Panc1 (cell line): ENCODE measurements around the gene RPRD1B. TPM values are rescaled to one million over a fixed set of nuclear protein-coding genes. Genes with fewer than 3 reads are reported as not detected.

Experiments used
- ATAC-seq: fragments of 200-7000 bp; cut with Tn5 transposase; 2 replicates; pipeline ENCODE4 v1.9.1; 2020; ENCODE audit warnings: mild to moderate bottlenecking, moderate library complexity
- BruUV-seq: library from RNA; stranded (reverse); fragments of 400-500 nt; replicated peaks from 2 replicates; lab custom pipeline; 2021; lab: Mats Ljungman, UMichigan
- CTCF ChIA-PET: fragments of 300-600 bp; sonication (Branson Sonifier 250); formaldehyde crosslinking; loops from one replicate; lab custom pipeline; 2022; ENCODE audit warnings: antibody characterized with exemption; lab: Charles Lee
- POLR2A ChIA-PET: fragments of 300-600 bp; sonication (Branson Sonifier 250); formaldehyde crosslinking; loops from one replicate; lab custom pipeline; 2022; ENCODE audit warnings: antibody characterized with exemption; lab: Charles Lee
- DNase-seq: peaks from one replicate; pipeline ENCODE4 v3.0.0-alpha.2; 2010; ENCODE audit warnings: low read depth, low spot score
- H3K27ac ChIP-seq: 2 replicates; pipeline ENCODE4 v1.5.1; 2011; ENCODE audit warnings: mild to moderate bottlenecking, low read length, inconsistent platforms
- H3K27me3 ChIP-seq: fragments of 200-500 bp; sonication (Bioruptor generic); 2 replicates; pipeline ENCODE4 v1.6.0; 2014; ENCODE audit warnings: low read length, inconsistent platforms; ENCODE audit not compliant: control insufficient read depth, insufficient read depth
- H3K36me3 ChIP-seq: fragments of 200-500 bp; sonication (Bioruptor generic); 2 replicates; pipeline ENCODE4 v1.5.1; 2014; ENCODE audit warnings: inconsistent platforms, mild to moderate bottlenecking, low read length, moderate library complexity; ENCODE audit not compliant: control insufficient read depth, insufficient read depth
- H3K4me1 ChIP-seq: 2 replicates; pipeline ENCODE4 v1.5.1; 2011; ENCODE audit warnings: inconsistent platforms, mild to moderate bottlenecking, low read length, moderate library complexity; ENCODE audit not compliant: control insufficient read depth, insufficient read depth
- H3K4me3 ChIP-seq, 2 experiments: 2 replicates each; pipeline ENCODE4 v1.5.1; 2011 to 2012; ENCODE audit warnings: low read depth in 2 of 2, low read length in 2 of 2, mild to moderate bottlenecking in 2 of 2, inconsistent platforms in 1 of 2, moderate library complexity in 1 of 2
- H3K9me3 ChIP-seq: fragments of 200-500 bp; sonication (Bioruptor generic); 2 replicates; pipeline ENCODE4 v1.5.1; 2014; ENCODE audit warnings: low read depth, mild to moderate bottlenecking, inconsistent platforms, low read length, moderate library complexity; ENCODE audit not compliant: control insufficient read depth, insufficient read depth
- CTCF ChIP-seq: fragments of 450-650 bp; IDR thresholded peaks from 2 replicates; pipeline ENCODE4 v1.5.1; 2017; ENCODE audit warnings: mild to moderate bottlenecking
- POLR2AphosphoS5 ChIP-seq: IDR thresholded peaks from 2 replicates; pipeline ENCODE4 v1.6.1; 2012; ENCODE audit warnings: mild to moderate bottlenecking, low read depth, low read length, moderate library complexity
- REST ChIP-seq, 2 experiments: IDR thresholded peaks; 2 replicates each; pipeline ENCODE4 v1.6.1; 2011 to 2012; ENCODE audit warnings: low read depth in 2 of 2, control low read depth in 1 of 2, low read length in 1 of 2, mild to moderate bottlenecking in 1 of 2, moderate library complexity in 1 of 2; ENCODE audit not compliant: insufficient read depth in 1 of 2
- SIN3A ChIP-seq: IDR thresholded peaks from 2 replicates; pipeline ENCODE4 v1.6.1; 2012; ENCODE audit warnings: low read depth, mild to moderate bottlenecking, low read length, moderate library complexity, borderline replicate concordance; ENCODE audit not compliant: insufficient read depth
- TCF7L2 ChIP-seq: IDR thresholded peaks from 2 replicates; pipeline ENCODE4 v1.6.1; 2011; ENCODE audit warnings: mild to moderate bottlenecking, low read depth, low read length, inconsistent platforms
- in situ Hi-C: cut with HindIII; loops from 2 replicates; pipeline ENCODE4 v1.10.0; 2016; ENCODE audit warnings: low sequenced_read_pairs, low pct_unique_long_range_greater_than_20kb
- intact Hi-C: fragments of 100-400 bp; cut with micrococcal nuclease; formaldehyde crosslinking; loops from one replicate; pipeline ENCODE4 v1.10.0; 2022; ENCODE audit not compliant: unreplicated experiment
- total RNA-seq: library from RNA; stranded (reverse); gene quantifications from one replicate; pipeline ENCODE4 v1.2.1, GENCODE V29; 2021; ENCODE audit not compliant: unreplicated experiment

The RPRD1B gene
- total RNA-seq, 1 experiment from 2014 or later: 33.6 TPM

- intact Hi-C loops: no loop called here
- no peaks in the 10 kb centered on the region for H3K9me3 ChIP-seq
- in situ Hi-C loops: no loop called here
- H3K4me3 ChIP-seq: no peak overlapping the region
- ATAC-seq: no peak
- H3K27ac ChIP-seq: no peak overlapping the region
- H3K36me3 ChIP-seq: peaks cover 53% of the 10 kb centered on the region
- ChIA-PET CTCF (no interaction called here), POLR2A (interaction anchor here (0.7 kb wide), 1 partner anchor 259 kb away, joined by 9 read pairs; no protein-coding TSS in a partner anchor)
- H3K27me3 ChIP-seq: no peaks in the 10 kb centered on the region
- TF ChIP-seq TCF7L2: no peak
- TF ChIP-seq CTCF: no peak
- no peak for TF ChIP-seq SIN3A
- TF ChIP-seq POLR2AphosphoS5: no peak
- no peak for TF ChIP-seq REST (IDR thresholded peaks at IDR 0.05; ENCODE audit: insufficient read depth in 1 of 2, low read depth in 2 of 2, low read length in 1 of 2)
- DNase-seq: no peak
- no peaks in the 10 kb centered on the region for H3K4me1 ChIP-seq
- BruUV-seq: no TSS peak
These were observed 29.3 kb downstream of the RPRD1B start for GRCh38 chr20:38062890-38063289.

- Histone ChIP-seq H3K27me3 (no peaks in the 10 kb centered on the region), H3K9me3 (no peaks in the 10 kb centered on the region), H3K4me1 (no peaks in the 10 kb centered on the region), H3K27ac (no peak overlapping the region; the same call in 1 of the 2 replicates), H3K36me3 (peaks cover 47% of the 10 kb centered on the region), H3K4me3 (no peak overlapping the region)
- CTCF ChIA-PET: no interaction called here
- POLR2A ChIA-PET: no interaction called here
- TF ChIP-seq CTCF: no peak
- no peak for TF ChIP-seq TCF7L2
- in situ Hi-C loops (no loop called here), intact Hi-C loops (no loop called here)
- no TSS peak for BruUV-seq
- DNase-seq (no peak), ATAC-seq (no peak)
These were observed 30.5 kb downstream of the RPRD1B start for GRCh38 chr20:38063911-38064530.
